K562 treated with DMSO at 1 percent for 48 hours (cell line): ENCODE data around the gene MEX3A. TPM values are rescaled to one million over a fixed set of nuclear protein-coding genes. Genes with fewer than 3 reads are reported as not detected.

ENCODE experiments used
- total RNA-seq: library from RNA; unstranded; fragments of 300-600 nt; gene quantifications from 2 replicates; pipeline ENCODE4 v1.2.3, GENCODE V29; 2022; ENCODE audit warnings: low replicate concordance; ENCODE audit errors: extremely low read depth

The MEX3A gene, protein sequence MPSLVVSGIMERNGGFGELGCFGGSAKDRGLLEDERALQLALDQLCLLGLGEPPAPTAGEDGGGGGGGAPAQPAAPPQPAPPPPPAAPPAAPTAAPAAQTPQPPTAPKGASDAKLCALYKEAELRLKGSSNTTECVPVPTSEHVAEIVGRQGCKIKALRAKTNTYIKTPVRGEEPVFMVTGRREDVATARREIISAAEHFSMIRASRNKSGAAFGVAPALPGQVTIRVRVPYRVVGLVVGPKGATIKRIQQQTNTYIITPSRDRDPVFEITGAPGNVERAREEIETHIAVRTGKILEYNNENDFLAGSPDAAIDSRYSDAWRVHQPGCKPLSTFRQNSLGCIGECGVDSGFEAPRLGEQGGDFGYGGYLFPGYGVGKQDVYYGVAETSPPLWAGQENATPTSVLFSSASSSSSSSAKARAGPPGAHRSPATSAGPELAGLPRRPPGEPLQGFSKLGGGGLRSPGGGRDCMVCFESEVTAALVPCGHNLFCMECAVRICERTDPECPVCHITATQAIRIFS
- not detected in 2 replicates for total RNA-seq

DNA sequence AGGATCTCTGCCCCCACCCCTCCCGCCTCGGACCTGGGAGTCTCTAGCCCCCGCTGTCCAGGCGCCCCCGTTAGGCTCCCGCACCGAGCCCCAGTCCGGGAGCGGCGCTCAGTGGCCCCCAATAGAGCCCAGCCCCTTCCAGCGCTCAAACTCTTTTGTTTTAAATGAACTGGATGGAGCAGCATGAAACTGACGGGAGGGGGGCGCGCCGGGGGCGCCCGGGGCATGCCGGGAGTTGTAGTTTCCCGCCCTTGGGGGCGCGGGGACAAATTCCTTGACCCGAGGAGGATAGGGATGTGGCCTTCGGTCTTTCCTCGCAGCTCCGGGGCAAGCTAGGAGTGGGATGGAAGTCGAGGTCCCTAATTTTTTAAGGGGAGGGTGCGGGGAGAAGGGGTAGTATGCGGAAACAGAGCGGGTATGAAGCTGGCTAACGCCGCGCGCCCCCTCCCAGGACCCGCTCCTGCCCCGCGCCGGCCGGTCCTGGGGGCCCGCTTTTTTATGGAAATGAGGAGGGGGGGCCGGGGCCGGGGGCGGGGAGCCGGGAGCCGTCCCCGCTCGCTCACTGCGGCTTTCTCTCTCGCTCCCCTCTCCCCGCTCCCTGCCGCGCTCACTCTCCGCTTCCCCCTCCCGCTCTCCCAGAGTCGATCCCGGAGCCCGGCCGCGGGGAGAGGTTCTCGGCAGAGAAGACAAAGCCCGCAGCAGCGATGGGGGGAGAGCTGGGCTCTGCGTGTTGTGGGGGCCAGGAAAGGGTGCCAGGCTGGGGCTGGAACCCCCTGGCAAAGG lies at the start of gene MEX3A:
Gene MEX3A (minus strand): TSS at position 157 of the 783 bp plus-strand sequence. CDS start 467 bp downstream, outside the sequence.

DNA sequence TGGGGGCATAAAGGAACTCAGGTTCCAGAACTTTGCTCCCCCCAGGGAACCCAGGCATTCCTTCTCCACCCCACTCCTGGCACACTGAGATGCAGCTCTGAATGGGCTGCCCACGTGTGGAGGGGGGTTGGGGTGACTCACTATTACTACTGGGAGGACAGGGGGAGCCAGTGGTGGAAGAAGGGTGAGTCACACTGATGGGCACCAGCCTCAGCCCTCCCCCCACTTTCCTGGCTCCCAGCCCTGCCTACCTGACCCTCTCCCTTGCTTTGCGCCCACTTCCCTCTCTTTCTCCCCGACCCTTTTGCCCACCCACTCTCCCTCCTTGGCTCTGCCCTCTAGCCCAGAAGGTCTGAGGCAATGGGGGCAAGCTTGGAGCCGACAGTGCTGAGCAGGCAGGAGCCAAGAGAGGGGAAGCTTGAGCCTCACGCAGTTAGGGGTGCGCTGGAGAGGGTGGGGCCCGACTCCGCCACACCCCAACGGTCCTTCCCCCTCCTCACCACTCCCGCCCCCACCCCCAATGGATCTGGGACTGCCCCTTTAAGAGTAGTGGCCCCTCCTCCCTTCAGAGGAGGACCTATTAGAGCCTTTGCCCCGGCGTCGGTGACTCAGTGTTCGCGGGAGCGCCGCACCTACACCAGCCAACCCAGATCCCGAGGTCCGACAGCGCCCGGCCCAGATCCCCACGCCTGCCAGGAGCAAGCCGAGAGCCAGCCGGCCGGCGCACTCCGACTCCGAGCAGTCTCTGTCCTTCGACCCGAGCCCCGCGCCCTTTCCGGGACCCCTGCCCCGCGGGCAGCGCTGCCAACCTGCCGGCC lies 32.0 kb upstream of the MEX3A start, which contains the start of gene LMNA:
Gene LMNA (plus strand): TSS at position 611 of the 818 bp plus-strand sequence. CDS start 208 bp downstream, outside the sequence.

DNA sequence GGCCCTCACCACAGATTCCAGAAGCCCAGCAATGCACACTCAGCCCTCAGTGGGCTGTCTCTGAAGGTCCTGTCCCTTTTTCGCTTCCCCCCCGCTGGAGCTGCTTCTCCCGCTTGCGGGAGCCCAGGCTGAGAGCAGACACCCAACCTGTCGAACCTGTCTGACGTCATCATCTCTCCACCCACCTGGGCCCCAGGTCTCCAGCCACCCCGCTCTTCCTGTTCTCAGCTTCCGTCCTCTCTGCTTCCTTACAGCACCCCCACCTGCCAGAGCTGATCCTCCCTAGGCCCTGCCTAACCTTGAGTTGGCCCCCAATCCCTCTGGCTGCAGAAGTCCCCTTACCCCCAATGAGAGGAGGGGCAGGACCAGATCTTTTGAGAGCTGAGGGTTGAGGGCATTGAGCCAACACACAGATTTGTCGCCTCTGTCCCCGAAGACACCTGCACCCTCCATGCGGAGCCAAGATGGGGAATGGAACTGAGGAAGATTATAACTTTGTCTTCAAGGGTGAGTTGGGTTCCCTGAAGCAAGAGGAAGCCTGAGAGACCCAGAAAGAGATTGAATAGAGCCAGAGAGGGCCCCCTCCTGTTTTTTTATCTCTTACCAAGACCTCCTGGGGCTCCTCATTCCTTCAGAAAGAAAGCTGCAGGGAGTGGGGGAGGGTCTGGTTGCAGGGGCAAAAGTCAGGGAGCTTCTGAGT lies 21.2 kb downstream of the MEX3A start, which contains the start of gene RAB25:
Gene RAB25 (plus strand): TSS at position 224 of the 700 bp plus-strand sequence. CDS start 241 bp downstream, at position 465.

DNA sequence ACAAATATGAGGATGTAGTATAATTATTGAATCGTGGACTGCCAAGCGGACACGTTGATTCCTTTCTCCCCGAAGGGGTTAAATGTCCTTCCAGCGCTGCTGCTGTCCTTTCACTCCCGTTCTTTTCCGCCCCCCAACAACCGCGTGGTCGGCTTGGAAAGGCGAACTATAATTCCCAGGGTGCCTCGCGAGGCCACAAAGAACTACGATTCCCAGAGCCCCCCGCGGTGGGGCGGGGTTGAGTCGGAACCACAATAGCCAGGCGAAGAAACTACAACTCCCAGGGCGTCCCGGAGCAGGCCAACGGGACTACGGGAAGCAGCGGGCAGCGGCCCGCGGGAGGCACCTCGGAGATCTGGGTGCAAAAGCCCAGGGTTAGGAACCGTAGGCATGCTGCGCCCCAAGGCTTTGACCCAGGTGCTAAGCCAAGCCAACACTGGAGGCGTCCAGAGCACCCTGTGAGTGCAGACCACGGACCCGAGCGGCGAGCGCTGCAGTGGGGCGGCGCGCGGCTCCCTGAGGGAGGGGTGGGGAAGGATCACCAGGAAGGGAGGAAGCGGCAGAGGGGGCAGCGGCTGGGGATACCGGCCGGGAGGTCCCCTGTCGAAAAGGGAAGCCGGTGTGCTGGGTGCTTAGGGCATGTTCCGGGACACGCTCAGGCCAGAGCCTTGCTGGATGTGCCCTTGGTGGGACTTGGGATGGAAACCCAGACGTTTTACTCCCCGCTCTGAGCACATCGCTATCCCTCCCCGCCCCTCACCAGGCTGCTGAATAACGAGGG lies 27.6 kb downstream of the MEX3A start, which contains the start of gene LAMTOR2:
Gene LAMTOR2 (plus strand): TSS at position 283 of the 781 bp plus-strand sequence. CDS start 108 bp downstream, at position 391.

DNA sequence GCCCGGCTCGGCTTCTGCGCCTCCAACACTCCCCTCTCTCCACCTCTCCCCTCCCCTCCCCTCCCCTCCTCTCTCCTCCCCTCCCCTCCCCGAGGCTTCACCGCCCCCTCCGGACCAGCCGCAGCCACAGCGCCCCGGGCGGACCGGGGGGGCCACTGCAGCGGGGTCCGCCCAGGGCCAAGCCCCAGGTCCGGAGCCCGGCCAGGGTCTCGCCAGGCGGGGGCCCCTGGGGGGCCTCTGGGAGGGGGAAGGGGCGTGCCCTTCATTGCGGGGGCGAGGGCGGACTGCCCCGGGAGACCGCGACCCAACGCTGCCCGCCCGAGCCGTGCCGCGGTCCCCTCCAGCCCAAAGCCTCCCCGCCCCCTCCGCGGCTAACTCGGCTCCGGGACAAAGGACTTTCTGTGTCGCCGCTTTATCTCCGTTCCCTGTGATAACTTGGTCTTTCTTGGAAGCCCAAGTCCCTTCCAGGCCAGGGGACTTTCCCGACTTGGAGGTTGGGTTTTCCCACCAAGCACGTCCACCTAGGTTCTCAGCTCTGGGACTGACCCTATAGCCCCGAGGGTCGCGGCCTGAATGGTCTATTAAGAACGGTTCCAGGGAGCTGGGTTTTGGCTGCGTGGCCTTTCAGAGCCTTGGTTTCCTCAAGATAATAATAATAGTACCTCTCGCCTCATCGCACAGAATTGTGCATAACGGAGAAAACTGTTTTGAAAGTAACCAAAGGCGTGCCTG lies 28.3 kb downstream of the MEX3A start, which contains the start of gene UBQLN4:
Gene UBQLN4 (minus strand): TSS at position 31 of the 732 bp plus-strand sequence. CDS start 97 bp downstream, outside the sequence.

Other genes starting within 250 kb of the MEX3A start
- not detected in 2 replicates for gene GON4L, start 225.3 kb downstream of the MEX3A start, total RNA-seq
- gene SYT11, start 222.9 kb downstream of the MEX3A start, total RNA-seq = not detected in 2 replicates
- gene RIT1, start 171.1 kb downstream of the MEX3A start, total RNA-seq = not detected in 2 replicates
- gene KHDC4, start 148.1 kb downstream of the MEX3A start, total RNA-seq = not detected in 2 replicates
- not detected in 2 replicates for gene RXFP4, start 140.8 kb downstream of the MEX3A start, total RNA-seq
- not detected in 2 replicates for gene ARHGEF2, start 103.9 kb downstream of the MEX3A start, total RNA-seq
- gene SSR2, start 61.5 kb downstream of the MEX3A start, total RNA-seq = not detected in 2 replicates
- gene UBQLN4, start 28.7 kb downstream of the MEX3A start, total RNA-seq = not detected in 2 replicates
- not detected in 2 replicates for gene LAMTOR2, start 27.7 kb downstream of the MEX3A start, total RNA-seq
- not detected in 2 replicates for gene RAB25, start 21.3 kb downstream of the MEX3A start, total RNA-seq
- gene LMNA, start 32.2 kb upstream of the MEX3A start, total RNA-seq = not detected in 2 replicates
- not detected in 2 replicates for gene SEMA4A, start 71.1 kb upstream of the MEX3A start, total RNA-seq
- not detected in 2 replicates for gene SLC25A44, start 111.6 kb upstream of the MEX3A start, total RNA-seq
- not detected in 2 replicates for gene PMF1, start 130.5 kb upstream of the MEX3A start, total RNA-seq
- gene BGLAP, start 159.7 kb upstream of the MEX3A start, total RNA-seq = not detected in 2 replicates
- not detected in 2 replicates for gene PAQR6, start 165.6 kb upstream of the MEX3A start, total RNA-seq
- not detected in 2 replicates for gene SMG5, start 200.4 kb upstream of the MEX3A start, total RNA-seq
- gene TMEM79, start 201.9 kb upstream of the MEX3A start, total RNA-seq = not detected in 2 replicates
- gene GLMP, start 213.2 kb upstream of the MEX3A start, total RNA-seq = not detected in 2 replicates
- gene VHLL, start 216.8 kb upstream of the MEX3A start, total RNA-seq = not detected in 2 replicates